ENCODE measurements around the gene POLR2F. TPM values are rescaled to one million over a fixed set of nuclear protein-coding genes. Genes with fewer than 3 reads are reported as not detected.
"Not testable (repeated sequence)": the region's sequence is repeated elsewhere in the genome, so short reads cannot be mapped to it uniquely, and the experiment has no call there.

Gene POLR2F
- total RNA-seq, 2 donors from 2014 or later = 52.5 to 110 TPM

DNA sequence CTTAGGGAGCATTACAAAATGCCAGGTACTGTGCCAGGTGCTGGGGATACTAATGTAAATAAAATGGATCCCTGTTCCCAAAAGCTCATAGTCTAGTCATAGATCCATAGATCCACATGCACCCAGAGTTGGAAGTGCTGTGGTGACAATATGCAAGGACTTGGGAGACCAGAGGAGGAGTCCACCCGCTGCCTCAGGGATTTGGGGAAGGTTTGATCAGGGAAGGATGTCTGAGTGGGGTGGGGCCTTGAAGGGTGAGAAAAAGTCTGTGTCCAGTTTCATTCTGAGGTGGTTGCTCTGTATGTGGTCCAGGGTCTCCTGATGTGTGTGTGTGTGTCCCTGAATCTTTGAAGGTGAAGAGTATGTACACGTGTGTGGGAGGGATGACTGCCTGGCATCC, 21.7 kb downstream of the POLR2F start:
- Histone ChIP-seq H3K27me3 (no peaks in the 10 kb centered on the region), H3K4me3 (no peak overlapping the region), H3K36me3 (no peaks in the 10 kb centered on the region), H3K4me1 (no peaks in the 10 kb centered on the region), H3K27ac (no peak overlapping the region), H3K9ac (ENCODE audit: low read depth in 2 of 2, low read length in 2 of 2) (no peak overlapping the region), H3K9me3 (no peaks in the 10 kb centered on the region)
- DNase-seq = no peak
- TF ChIP-seq, protein P1, sequence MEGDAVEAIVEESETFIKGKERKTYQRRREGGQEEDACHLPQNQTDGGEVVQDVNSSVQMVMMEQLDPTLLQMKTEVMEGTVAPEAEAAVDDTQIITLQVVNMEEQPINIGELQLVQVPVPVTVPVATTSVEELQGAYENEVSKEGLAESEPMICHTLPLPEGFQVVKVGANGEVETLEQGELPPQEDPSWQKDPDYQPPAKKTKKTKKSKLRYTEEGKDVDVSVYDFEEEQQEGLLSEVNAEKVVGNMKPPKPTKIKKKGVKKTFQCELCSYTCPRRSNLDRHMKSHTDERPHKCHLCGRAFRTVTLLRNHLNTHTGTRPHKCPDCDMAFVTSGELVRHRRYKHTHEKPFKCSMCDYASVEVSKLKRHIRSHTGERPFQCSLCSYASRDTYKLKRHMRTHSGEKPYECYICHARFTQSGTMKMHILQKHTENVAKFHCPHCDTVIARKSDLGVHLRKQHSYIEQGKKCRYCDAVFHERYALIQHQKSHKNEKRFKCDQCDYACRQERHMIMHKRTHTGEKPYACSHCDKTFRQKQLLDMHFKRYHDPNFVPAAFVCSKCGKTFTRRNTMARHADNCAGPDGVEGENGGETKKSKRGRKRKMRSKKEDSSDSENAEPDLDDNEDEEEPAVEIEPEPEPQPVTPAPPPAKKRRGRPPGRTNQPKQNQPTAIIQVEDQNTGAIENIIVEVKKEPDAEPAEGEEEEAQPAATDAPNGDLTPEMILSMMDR (IDR thresholded peaks at IDR 0.05) = no peak
- intact Hi-C loops (cut with DNase I) = no loop called here

DNA sequence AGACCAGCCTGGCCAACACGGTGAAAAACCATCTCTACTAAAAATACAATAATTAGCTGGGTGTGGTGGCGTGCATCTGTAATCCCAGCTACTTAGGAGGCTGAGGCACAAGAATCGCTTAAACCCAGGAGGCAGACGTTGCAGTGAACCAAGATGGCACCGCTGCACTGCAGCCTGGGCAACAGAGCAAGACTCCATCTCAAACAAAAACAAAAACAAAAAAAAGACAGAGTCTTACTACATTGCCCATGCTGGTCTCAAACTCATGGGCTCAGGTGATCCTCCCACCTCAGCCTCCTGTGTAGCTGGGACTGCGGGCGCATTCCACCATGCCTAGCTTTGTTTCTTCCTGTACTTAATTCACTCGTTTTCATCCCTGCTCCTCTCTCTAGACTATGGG, 22.5 kb downstream of the POLR2F start:
- H3K4me1 ChIP-seq; DNase-seq; intact Hi-C loops (cut with DNase I); H3K4me3 ChIP-seq; H3K36me3 ChIP-seq; H3K9ac ChIP-seq (ENCODE audit: low read depth in 2 of 2, low read length in 2 of 2); H3K27me3 ChIP-seq; H3K27ac ChIP-seq; H3K9me3 ChIP-seq: not testable (repeated sequence)

DNA sequence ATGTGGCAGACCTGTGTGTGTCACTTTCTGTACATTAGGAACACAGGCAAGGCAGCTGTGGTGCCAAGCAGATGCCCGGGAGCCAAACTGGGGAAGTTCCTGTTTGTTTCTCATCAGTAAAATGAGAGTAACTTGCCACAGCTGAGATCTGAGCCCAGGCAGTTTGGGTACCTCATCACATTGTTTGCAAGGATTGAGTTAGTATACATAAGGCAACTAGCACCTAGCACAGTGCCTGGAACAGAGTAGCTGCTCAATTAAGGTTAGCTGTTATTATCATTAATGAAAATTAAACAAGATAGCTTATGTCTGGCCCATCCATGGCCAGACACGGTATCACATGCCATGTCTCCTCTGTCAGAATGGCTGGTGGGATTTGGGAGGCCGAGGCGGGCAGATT, 23.0 kb downstream of the POLR2F start:
- H3K27ac ChIP-seq = no peak overlapping the region
- H3K36me3 ChIP-seq = no peaks in the 10 kb centered on the region
- H3K27me3 ChIP-seq = no peaks in the 10 kb centered on the region
- TF ChIP-seq, protein P1 (IDR thresholded peaks at IDR 0.05) = no peak
- H3K4me1 ChIP-seq = no peaks in the 10 kb centered on the region
- no peaks in the 10 kb centered on the region for H3K9me3 ChIP-seq
- DNase-seq = no peak
- intact Hi-C loops (cut with DNase I) = no loop called here
- no peak overlapping the region for H3K4me3 ChIP-seq
- H3K9ac ChIP-seq (ENCODE audit: low read depth in 2 of 2, low read length in 2 of 2) = no peak overlapping the region

DNA sequence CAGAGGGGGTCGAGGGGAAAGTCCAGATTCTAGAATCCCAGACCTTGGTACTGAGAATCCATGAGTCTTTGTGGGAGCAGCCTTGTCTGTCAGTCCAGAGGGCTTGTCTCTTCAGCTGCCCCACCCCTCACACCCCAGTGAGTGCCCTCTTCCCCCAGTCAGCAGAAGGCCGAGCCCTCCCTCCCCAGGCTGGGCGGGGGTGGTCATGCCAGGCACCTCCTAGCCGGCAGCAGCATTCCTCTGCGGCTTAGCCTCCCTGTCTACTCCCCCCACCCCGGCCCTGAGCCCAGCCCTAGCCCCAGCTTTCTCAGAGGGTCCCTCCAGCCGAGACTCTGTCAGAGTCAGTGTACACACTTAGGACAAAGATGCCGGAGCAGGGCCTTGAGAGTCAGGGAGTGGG, 26.3 kb downstream of the POLR2F start:
- H3K27me3 ChIP-seq = no peaks in the 10 kb centered on the region
- H3K9ac ChIP-seq (ENCODE audit: low read depth in 2 of 2, low read length in 2 of 2) = no peak overlapping the region
- no peaks in the 10 kb centered on the region for H3K36me3 ChIP-seq
- no peak overlapping the region for H3K4me3 ChIP-seq
- no peak for DNase-seq
- H3K4me1 ChIP-seq = no peaks in the 10 kb centered on the region
- TF ChIP-seq, protein P1 (IDR thresholded peaks at IDR 0.05) = no peak
- intact Hi-C loops (cut with DNase I) = no loop called here
- H3K27ac ChIP-seq = no peak overlapping the region
- no peaks in the 10 kb centered on the region for H3K9me3 ChIP-seq

DNA sequence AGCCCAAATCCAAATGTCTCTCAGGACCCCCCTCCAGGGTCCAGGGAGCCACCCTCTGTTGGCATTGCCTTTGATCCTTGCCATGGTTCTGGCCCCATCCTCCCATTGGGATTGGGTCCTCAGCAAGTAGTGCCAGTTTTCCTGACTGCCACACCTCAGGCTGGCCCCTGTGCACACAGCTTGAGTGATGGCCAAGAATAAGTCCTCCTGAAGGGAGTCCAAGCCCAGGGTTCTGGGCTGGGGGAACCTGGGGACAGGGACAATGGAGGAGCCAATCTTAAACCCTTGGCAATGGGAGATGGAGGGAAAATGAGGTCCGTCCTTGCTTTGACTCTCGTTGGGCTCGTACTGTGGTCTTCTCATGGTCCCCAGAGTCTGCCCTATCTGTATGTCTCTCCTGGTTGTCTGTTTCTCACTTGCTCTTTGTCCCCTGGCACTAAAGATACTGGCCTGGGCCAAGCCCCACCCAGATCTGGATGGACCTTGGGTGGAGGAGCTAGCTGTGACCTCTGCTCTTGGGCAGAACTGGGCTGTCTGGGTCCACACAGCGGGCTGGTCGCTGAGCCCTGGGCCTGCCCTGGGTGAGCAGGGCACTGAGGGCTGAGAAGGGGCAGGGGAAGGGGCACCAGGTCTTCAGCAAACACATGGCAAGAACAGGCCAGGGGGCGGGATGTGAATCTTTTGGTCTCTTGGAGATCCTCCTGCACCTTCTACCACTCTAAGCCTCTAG, 27.9 kb downstream of the POLR2F start:
- TF ChIP-seq, protein P1 (IDR thresholded peaks at IDR 0.05) = no peak
- no peaks in the 10 kb centered on the region for H3K36me3 ChIP-seq
- no peak overlapping the region for H3K4me3 ChIP-seq
- intact Hi-C loops (cut with DNase I) = no loop called here
- H3K27me3 ChIP-seq = no peaks in the 10 kb centered on the region
- H3K9me3 ChIP-seq = no peaks in the 10 kb centered on the region
- H3K27ac ChIP-seq = no peak overlapping the region
- H3K4me1 ChIP-seq = no peaks in the 10 kb centered on the region
- peak overlapping the region in 1 of 2 donors; percentile 2 for H3K9ac ChIP-seq (ENCODE audit: low read depth in 2 of 2, low read length in 2 of 2)
- peak; percentile 53 for DNase-seq

DNA sequence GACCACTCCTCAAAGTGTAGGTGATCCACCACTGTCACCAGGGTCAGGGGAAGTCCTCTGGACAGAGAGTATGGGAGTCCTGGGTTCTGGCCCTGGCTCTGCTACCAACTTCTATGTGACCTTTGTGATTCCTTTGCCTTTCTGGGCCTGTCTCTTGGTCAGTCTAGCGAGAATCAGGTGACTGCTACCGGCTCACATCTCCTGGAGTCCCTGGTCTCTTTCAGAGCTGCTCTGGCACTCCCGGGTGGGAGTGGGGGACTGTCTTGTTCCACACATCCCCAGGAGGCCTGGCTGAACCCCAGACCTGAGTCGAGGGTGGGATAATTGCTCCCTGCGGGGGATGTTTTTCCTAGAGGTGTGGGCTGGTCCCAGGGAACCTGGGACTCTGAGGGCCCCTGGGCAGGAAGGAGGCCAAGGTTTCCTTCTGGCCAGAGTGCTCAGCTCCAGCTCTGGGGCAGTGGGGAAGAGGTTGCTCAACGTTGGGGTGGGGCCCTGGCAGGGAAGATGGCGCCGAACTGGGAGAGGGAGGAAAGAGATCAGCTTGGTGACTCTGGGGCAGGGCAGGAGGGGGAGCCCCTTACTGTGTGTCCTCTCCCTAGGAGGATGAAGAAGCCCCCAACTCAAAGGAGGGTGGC, 28.8 kb downstream of the POLR2F start:
- H3K27me3 ChIP-seq = no peaks in the 10 kb centered on the region
- no peaks in the 10 kb centered on the region for H3K4me1 ChIP-seq
- DNase-seq = peak; percentile 22
- TF ChIP-seq, protein P1 (IDR thresholded peaks at IDR 0.05) = no peak
- intact Hi-C loops (cut with DNase I) = no loop called here
- no peak overlapping the region for H3K4me3 ChIP-seq
- H3K36me3 ChIP-seq = no peaks in the 10 kb centered on the region
- no peaks in the 10 kb centered on the region for H3K9me3 ChIP-seq
- no peak overlapping the region for H3K9ac ChIP-seq (ENCODE audit: low read depth in 2 of 2, low read length in 2 of 2)
- no peak overlapping the region for H3K27ac ChIP-seq

Measured in colonic mucosa (tissue), 4 donors.